Testis (tissue), 2 donors: Measurements from ENCODE around the gene DOHH.

Source experiments
- CTCF ChIP-seq, 3 experiments: fragments of 450-650 bp in 2 of 3; fragments of 200-600 bp in 1 of 3; sonication (generic) in 1 of 3; IDR thresholded peaks; one replicate each; pipeline ENCODE4 v1.5.1; 2016 to 2019; ENCODE audit warnings: antibody characterized with exemption in 3 of 3, mild to moderate bottlenecking in 2 of 3, moderate library complexity in 1 of 3
- POLR2A ChIP-seq: fragments of 450-650 bp; IDR thresholded peaks from one replicate; pipeline ENCODE4 v1.6.1; 2017; ENCODE audit warnings: antibody characterized with exemption, mild to moderate bottlenecking, moderate library complexity

GRCh38 chr19:3506384-3507340 is 6.2 kb upstream of the DOHH start:
- TF ChIP-seq CTCF (IDR thresholded peaks at IDR 0.05): no peak
- no peak for TF ChIP-seq POLR2A
